ENCODE results near the gene SIL1.
"Not testable (repeated sequence)": the region's sequence is repeated elsewhere in the genome, so short reads cannot be mapped to it uniquely, and the experiment has no call there.

Gene SIL1

GRCh38 chr5:139223481-139223880 is 25.3 kb upstream of the SIL1 start:
- no peak overlapping the region for H3K27ac ChIP-seq
- no peak overlapping the region for H3K4me2 ChIP-seq
- no peak overlapping the region for H3K4me3 ChIP-seq
- no peak overlapping the region for H3K9ac ChIP-seq
- no peaks in the 10 kb centered on the region for H4K20me1 ChIP-seq
- no peaks in the 10 kb centered on the region for H3K36me3 ChIP-seq
- TF ChIP-seq Cebpa-rat (IDR thresholded peaks at IDR 0.05): no peak
- H3K9me3 ChIP-seq: peaks cover 1% of the 10 kb centered on the region; the same call in 1 of the 2 replicates
- no peaks in the 10 kb centered on the region for H3K27me3 ChIP-seq
- H3K4me1 ChIP-seq: peaks cover 11% of the 10 kb centered on the region

GRCh38 chr5:139222346-139222745 is 24.2 kb upstream of the SIL1 start:
- H3K4me3 ChIP-seq: no peak overlapping the region
- H3K4me2 ChIP-seq: peak overlapping the region; percentile 50
- no peaks in the 10 kb centered on the region for H3K27me3 ChIP-seq
- H4K20me1 ChIP-seq: no peaks in the 10 kb centered on the region
- no peaks in the 10 kb centered on the region for H3K36me3 ChIP-seq
- H3K9ac ChIP-seq: no peak overlapping the region
- H3K27ac ChIP-seq: no peak overlapping the region
- no peak for TF ChIP-seq Cebpa-rat (IDR thresholded peaks at IDR 0.05)
- peaks cover 11% of the 10 kb centered on the region for H3K4me1 ChIP-seq
- peaks cover 6% of the 10 kb centered on the region; the same call in 1 of the 2 replicates for H3K9me3 ChIP-seq

- H3K36me3 ChIP-seq, H4K20me1 ChIP-seq, H3K4me3 ChIP-seq, H3K27ac ChIP-seq, H3K4me2 ChIP-seq, H3K27me3 ChIP-seq, H3K9me3 ChIP-seq, H3K9ac ChIP-seq: not testable (repeated sequence)
- H3K4me1 ChIP-seq: peaks cover 11% of the 10 kb centered on the region
Measured at GRCh38 chr5:139218038-139218437, 19.9 kb upstream of the SIL1 start.

GRCh38 chr5:139215107-139215975 is 17.2 kb upstream of the SIL1 start:
- no peak overlapping the region for H3K27ac ChIP-seq

GRCh38 chr5:139214646-139215045 is 16.5 kb upstream of the SIL1 start:
- H3K9ac ChIP-seq: no peak overlapping the region
- H3K36me3 ChIP-seq: no peaks in the 10 kb centered on the region
- no peaks in the 10 kb centered on the region for H4K20me1 ChIP-seq
- TF ChIP-seq Cebpa-rat (IDR thresholded peaks at IDR 0.05): no peak
- H3K4me1 ChIP-seq: no peaks in the 10 kb centered on the region
- H3K9me3 ChIP-seq: peaks cover 6% of the 10 kb centered on the region; the same call in 1 of the 2 replicates
- no peak overlapping the region for H3K27ac ChIP-seq
- no peak overlapping the region for H3K4me2 ChIP-seq
- H3K27me3 ChIP-seq: no peaks in the 10 kb centered on the region
- H3K4me3 ChIP-seq: no peak overlapping the region

More at GRCh38 chr5:139215107-139215975, 17.2 kb upstream of the SIL1 start:
- Histone ChIP-seq H3K4me1 (no peaks in the 10 kb centered on the region), H3K9ac (no peak overlapping the region), H3K36me3 (no peaks in the 10 kb centered on the region), H3K27me3 (no peaks in the 10 kb centered on the region), H4K20me1 (no peaks in the 10 kb centered on the region), H3K4me2 (no peak overlapping the region), H3K9me3 (peaks cover 6% of the 10 kb centered on the region; the same call in 1 of the 2 replicates), H3K4me3 (no peak overlapping the region)
- no peak for TF ChIP-seq Cebpa-rat (IDR thresholded peaks at IDR 0.05)

GRCh38 chr5:139212906-139213305 is 14.7 kb upstream of the SIL1 start:
- Histone ChIP-seq H4K20me1 (no peaks in the 10 kb centered on the region), H3K27ac (no peak overlapping the region), H3K9ac (no peak overlapping the region), H3K9me3 (no peaks in the 10 kb centered on the region), H3K4me2 (no peak overlapping the region), H3K36me3 (no peaks in the 10 kb centered on the region), H3K4me3 (no peak overlapping the region), H3K27me3 (no peaks in the 10 kb centered on the region), H3K4me1 (no peaks in the 10 kb centered on the region)
- no peak for TF ChIP-seq Cebpa-rat (IDR thresholded peaks at IDR 0.05)

GRCh38 chr5:139212486-139212885 is 14.3 kb upstream of the SIL1 start:
- H3K27ac ChIP-seq: no peak overlapping the region
- no peak for TF ChIP-seq Cebpa-rat (IDR thresholded peaks at IDR 0.05)
- no peaks in the 10 kb centered on the region for H3K36me3 ChIP-seq
- H3K27me3 ChIP-seq: no peaks in the 10 kb centered on the region
- no peaks in the 10 kb centered on the region for H3K9me3 ChIP-seq
- no peaks in the 10 kb centered on the region for H3K4me1 ChIP-seq
- no peaks in the 10 kb centered on the region for H4K20me1 ChIP-seq
- no peak overlapping the region for H3K9ac ChIP-seq
- H3K4me2 ChIP-seq: no peak overlapping the region
- H3K4me3 ChIP-seq: no peak overlapping the region

GRCh38 chr5:139210585-139210984 is 12.4 kb upstream of the SIL1 start:
- Histone ChIP-seq H3K4me3 (no peak overlapping the region), H3K36me3 (no peaks in the 10 kb centered on the region), H3K27ac (no peak overlapping the region), H3K9ac (no peak overlapping the region), H3K27me3 (no peaks in the 10 kb centered on the region), H3K9me3 (no peaks in the 10 kb centered on the region), H3K4me2 (no peak overlapping the region), H3K4me1 (no peaks in the 10 kb centered on the region), H4K20me1 (no peaks in the 10 kb centered on the region)
- no peak for TF ChIP-seq Cebpa-rat (IDR thresholded peaks at IDR 0.05)

- no peak overlapping the region for H3K4me2 ChIP-seq
- H3K9me3 ChIP-seq: no peaks in the 10 kb centered on the region
- H3K27me3 ChIP-seq: no peaks in the 10 kb centered on the region
- H3K9ac ChIP-seq: no peak overlapping the region
- H4K20me1 ChIP-seq: no peaks in the 10 kb centered on the region
- H3K27ac ChIP-seq: no peak overlapping the region
- no peak overlapping the region for H3K4me3 ChIP-seq
- no peaks in the 10 kb centered on the region for H3K36me3 ChIP-seq
- no peak for TF ChIP-seq Cebpa-rat (IDR thresholded peaks at IDR 0.05)
- H3K4me1 ChIP-seq: no peaks in the 10 kb centered on the region
Measured at GRCh38 chr5:139207297-139208000, 9.3 kb upstream of the SIL1 start.

- H4K20me1 ChIP-seq: no peaks in the 10 kb centered on the region
- no peak for TF ChIP-seq Cebpa-rat (IDR thresholded peaks at IDR 0.05)
- no peak overlapping the region for H3K9ac ChIP-seq
- H3K36me3 ChIP-seq: no peaks in the 10 kb centered on the region
- no peak overlapping the region for H3K27ac ChIP-seq
- H3K9me3 ChIP-seq: no peaks in the 10 kb centered on the region
- no peak overlapping the region for H3K4me2 ChIP-seq
- no peaks in the 10 kb centered on the region for H3K27me3 ChIP-seq
- H3K4me1 ChIP-seq: no peaks in the 10 kb centered on the region
- H3K4me3 ChIP-seq: no peak overlapping the region
Measured at GRCh38 chr5:139205586-139205985, 7.4 kb upstream of the SIL1 start.
